HG03159 (cell line): ENCODE data around the gene ATP5F1C.
"Not testable (repeated sequence)": the region's sequence is repeated elsewhere in the genome, so short reads cannot be mapped to it uniquely, and the experiment has no call there.

Experiments used
- ATAC-seq: cut with Tn5 transposase; IDR thresholded peaks from one replicate; pipeline ENCODE4 v1.9.1; 2021; ENCODE audit warnings: mild to moderate bottlenecking, moderate library complexity; ENCODE audit not compliant: unreplicated experiment

The ATP5F1C gene

DNA sequence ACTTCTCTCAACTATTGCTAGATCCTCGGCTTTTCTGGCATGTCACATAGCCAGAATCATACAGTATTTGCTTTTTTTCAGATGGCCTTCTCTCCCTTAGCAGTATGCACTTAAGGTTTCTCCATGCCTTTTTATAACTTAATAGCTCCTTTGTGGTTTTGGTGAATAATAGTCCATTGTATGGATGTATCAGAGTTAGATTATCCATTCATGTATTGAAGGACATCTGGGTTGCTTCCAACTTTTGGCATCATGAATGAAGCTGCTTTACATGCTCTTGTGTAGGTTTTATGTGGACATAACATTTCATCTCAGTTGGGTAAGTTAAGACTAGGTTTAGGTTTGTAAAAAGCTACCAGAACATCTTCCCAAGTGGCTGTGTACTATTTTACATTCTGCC is 4.6 kb downstream of the ATP5F1C start:
- no peak for ATAC-seq

DNA sequence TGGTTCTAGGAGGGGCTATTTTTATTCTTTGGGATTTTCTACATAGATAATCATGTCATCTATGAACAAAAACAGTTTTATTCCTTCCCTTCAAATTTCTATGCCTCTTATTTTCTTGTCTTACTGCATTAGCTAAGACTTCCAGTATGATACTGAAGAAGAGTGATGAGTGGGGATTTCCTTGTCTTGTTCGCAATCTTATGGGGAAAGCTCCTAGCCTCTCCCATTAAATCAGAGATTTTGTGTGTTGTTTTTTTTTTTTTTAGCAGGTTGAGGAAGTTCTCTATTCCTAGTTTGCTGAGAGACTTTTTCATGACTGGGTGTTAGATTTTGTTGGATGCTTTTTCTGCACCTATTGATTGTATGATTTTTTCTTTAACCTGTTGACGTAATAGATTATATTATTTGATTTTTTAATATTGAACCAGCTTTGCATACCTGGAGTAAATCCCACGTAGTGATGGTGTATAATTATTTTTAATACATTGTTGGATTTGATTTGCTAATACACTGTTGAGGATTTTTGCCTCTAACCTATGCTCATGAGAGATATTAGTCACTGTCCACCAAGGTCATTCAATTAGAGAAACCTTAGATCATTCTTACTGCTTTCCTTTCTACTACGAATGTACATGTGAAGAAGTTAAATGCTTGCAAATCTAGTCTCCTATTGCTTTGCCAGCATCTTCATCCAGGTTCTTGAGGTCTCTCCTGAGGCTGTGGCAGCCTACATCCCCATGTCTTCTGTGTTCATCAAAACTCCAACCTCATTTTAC is 6.5 kb downstream of the ATP5F1C start:
- no peak for ATAC-seq

DNA sequence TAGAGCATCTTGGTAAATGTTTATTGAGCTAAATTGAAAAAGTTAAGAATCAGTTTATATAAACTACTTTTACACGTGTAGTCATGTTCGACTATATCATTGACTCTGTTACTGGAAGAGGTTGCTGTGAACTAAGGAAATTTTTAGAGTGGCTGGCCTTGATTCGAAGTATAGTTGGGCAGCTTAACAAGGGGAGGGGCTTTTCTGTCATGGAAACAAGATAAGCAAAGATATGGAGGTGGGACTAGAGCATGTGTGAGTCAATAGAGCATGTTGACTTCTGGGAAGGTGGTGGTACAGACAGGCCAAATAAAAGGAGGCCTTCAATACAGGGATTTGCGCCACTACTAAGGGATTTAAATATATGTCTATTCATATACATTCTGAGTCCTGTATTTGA is 7.6 kb downstream of the ATP5F1C start:
- ATAC-seq: no peak

DNA sequence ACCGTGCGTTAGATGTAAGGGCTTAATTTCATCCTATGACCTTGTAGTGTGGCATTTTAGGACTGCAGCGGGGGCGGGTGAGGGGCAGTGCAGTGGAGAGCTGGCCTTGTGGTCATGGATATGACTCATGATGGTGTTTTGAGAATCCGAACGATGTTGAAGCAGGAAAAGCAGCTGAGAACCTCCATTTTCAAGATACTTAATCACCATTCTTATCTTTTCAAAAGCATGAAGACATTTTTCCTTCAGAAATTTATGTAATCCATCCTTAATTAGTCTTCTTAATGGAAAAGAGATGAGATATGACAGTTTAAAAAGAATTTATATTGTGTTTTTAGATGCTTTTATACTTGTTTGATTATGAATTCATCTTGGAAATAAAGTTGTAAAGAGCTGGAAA is 9.6 kb downstream of the ATP5F1C start:
- ATAC-seq: no peak

- no peak for ATAC-seq
Measured at GRCh38 chr10:7802606-7803005, 14.6 kb downstream of the ATP5F1C start.

- no peak for ATAC-seq
Measured at GRCh38 chr10:7804216-7804615, 16.2 kb downstream of the ATP5F1C start.

DNA sequence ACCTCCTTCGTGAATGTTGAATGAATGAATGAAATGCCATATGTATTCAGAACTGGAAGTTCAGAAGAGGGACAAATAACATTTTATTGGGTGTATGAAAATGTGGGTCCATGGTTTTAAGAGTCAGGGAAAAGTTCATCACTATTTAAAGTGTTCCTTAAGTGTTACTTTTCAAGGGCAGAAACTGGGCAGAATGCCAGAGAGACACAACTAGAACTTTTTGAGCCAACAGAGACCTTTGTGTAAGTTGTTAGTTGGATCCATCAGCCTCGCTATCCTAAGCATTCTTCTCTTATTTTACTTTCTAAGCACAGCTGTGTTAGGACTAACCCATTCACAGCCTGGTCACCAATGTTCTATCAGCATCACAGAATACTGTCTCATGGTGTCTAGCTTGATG is 16.8 kb downstream of the ATP5F1C start:
- no peak for ATAC-seq

GRCh38 chr10:7808686-7809267 is 20.8 kb downstream of the ATP5F1C start:
- ATAC-seq: no peak

- ATAC-seq: no peak
Measured at GRCh38 chr10:7810443-7810842, 22.5 kb downstream of the ATP5F1C start.

DNA sequence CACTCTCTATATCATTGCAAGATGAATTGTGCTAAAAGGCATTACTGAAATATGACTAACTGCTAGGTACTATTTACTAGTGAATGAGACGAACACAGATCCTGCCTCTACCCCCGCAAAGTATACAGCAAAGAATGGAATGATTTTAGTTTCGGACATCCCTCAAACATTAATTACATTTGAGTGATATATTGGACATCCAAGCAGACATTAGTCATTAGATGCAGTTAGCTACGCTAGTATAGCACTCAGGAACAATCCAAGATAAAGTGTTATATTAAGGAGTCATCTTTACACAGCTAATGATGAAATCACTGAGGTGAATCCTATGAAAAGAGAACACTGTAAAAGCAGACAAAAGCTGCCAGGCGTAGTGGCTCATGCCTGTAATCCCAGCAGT is 23.0 kb downstream of the ATP5F1C start:
- no peak for ATAC-seq

- not testable (repeated sequence) for ATAC-seq
Measured at GRCh38 chr10:7811743-7812142, 23.8 kb downstream of the ATP5F1C start.

GRCh38 chr10:7813481-7813880 is 25.5 kb downstream of the ATP5F1C start:
- no peak for ATAC-seq

DNA sequence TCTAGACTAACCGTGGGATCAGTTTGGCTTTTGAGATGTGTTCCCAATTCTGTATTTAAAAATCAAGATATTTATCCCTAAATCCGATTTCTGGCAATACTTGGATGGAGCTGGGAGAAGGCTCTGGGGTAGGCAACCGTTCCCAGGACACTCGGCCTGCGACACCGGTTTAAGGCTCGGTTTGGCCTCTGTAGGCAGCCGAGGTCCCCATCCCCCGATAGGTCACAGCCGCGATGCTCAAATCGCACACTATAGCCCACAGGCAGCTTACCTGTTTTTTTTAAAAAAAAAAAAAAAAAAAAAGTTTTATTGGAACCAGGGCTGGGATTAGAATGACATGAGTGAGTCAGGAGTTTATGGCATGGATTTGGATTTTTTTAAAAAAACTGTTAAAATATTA is 29.6 kb downstream of the ATP5F1C start:
- no peak for ATAC-seq

- peak; percentile 23 for ATAC-seq
Measured at GRCh38 chr10:7817984-7818294, 30.0 kb downstream of the ATP5F1C start.

GRCh38 chr10:7818295-7819120 is 30.5 kb downstream of the ATP5F1C start, which contains the start of gene TAF3:
TAF3 (plus strand) TSS chr10:7818505; CDS start chr10:7818710, 205 bp downstream.
- ATAC-seq: peak; percentile 89

GRCh38 chr10:7819121-7819460 is 31.1 kb downstream of the ATP5F1C start:
- ATAC-seq: peak; percentile 40

- ATAC-seq: no peak
Measured at GRCh38 chr10:7824251-7824650, 36.3 kb downstream of the ATP5F1C start.

GRCh38 chr10:7826971-7827370 is 39.0 kb downstream of the ATP5F1C start:
- ATAC-seq: no peak

- no peak for ATAC-seq
Measured at GRCh38 chr10:7829289-7829834, 41.4 kb downstream of the ATP5F1C start.

GRCh38 chr10:7832060-7832459 is 44.1 kb downstream of the ATP5F1C start:
- no peak for ATAC-seq

GRCh38 chr10:7833210-7833609 is 45.2 kb downstream of the ATP5F1C start:
- no peak for ATAC-seq

DNA sequence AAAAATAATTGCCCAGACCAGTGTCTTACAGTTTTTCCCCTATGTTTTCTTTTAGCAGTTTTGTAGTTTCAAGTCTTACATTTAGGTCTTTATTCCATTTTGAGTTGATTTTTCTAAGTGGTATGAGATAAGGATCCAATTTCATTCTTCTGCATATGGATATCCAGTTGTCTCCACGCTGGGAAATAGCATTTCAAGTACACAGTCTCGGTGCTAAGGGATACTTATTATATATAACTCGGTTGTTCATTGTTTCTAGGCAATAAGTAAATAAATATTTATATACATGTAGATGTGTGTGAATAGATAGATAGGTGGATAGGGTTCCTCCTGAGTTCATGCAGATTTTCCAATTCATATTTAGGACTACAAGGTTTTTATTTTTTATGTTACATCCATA is 46.3 kb downstream of the ATP5F1C start:
- no peak for ATAC-seq
